Natural killer cell treated with Interleukin-12 subunit alpha and Interleukin-12 subunit beta and Interleukin-15 and Interleukin-18, amount 100 ng/mL, for 72 hours (primary cell): ENCODE results near the gene KLHDC9. TPM values are rescaled to one million over a fixed set of nuclear protein-coding genes. Genes with fewer than 3 reads are reported as not detected.

ENCODE experiments used
- ATAC-seq, 2 donors: fragments of 150-1000 bp; cut with Tn5 transposase in 1 of 2; sonication (Bioruptor Pico), chemical (Tn5 transposase) in 1 of 2; 2 replicates each; pipeline ENCODE4 v1.10.0; 2021
- DNase-seq: peaks from one replicate; pipeline ENCODE4 v3.0.0; 2022; ENCODE audit warnings: low spot score
- H3K27ac Mint-ChIP-seq, 2 donors: 1 replicate in 1 of 2; 2 replicates in 1 of 2; pipeline ENCODE4 v1.8.0; 2022; ENCODE audit warnings: mixed read lengths in 2 of 2, mild to moderate bottlenecking in 1 of 2, moderate library complexity in 1 of 2
- H3K27me3 Mint-ChIP-seq, 2 donors: 1 replicate in 1 of 2; 2 replicates in 1 of 2; pipeline ENCODE4 v1.8.0; 2022; ENCODE audit warnings: mixed read lengths in 2 of 2
- H3K36me3 Mint-ChIP-seq: one replicate; pipeline ENCODE4 v1.8.0; 2022; ENCODE audit warnings: mixed read lengths
- H3K4me1 Mint-ChIP-seq, 2 donors: 1 replicate in 1 of 2; 2 replicates in 1 of 2; pipeline ENCODE4 v1.8.0; 2022; ENCODE audit warnings: low read depth in 2 of 2, mixed read lengths in 2 of 2, mild to moderate bottlenecking in 1 of 2
- H3K4me3 Mint-ChIP-seq: one replicate; pipeline ENCODE4 v1.8.0; 2022; ENCODE audit warnings: mixed read lengths
- H3K9me3 Mint-ChIP-seq: 2 replicates; pipeline ENCODE4 v1.8.0; 2022; ENCODE audit warnings: mixed read lengths
- total RNA-seq, 2 donors: library from RNA; stranded (reverse); gene quantifications; one replicate each; pipeline ENCODE4 v1.2.3, GENCODE V29; 2022

The KLHDC9 gene
- total RNA-seq, 2 donors from 2014 or later = 0.64 TPM; not detected in 1

DNA sequence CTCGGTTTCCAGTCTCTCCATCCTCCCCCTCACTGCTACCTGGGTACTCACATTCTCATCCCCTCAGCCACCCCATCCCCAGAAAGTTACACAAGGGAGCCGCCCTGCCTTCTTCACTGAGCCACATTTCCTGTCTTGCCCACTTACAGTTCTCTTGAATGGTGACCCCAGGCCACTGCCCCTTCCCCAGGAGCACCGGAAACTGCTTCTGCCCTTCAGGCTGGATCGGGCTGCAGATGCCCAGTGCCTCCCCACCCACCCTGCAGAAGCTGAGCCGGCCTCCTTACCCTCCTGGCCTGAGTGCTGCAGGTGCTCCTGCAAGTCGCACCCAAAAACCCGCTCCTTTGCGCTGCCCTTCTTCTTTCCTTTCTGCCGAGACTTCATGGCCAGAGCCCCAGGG is 28.9 kb upstream of the KLHDC9 start:
- ATAC-seq = peak; percentile 0 to 11

GRCh38 chr1:161069731-161070270 is 28.4 kb upstream of the KLHDC9 start, which contains the start of gene ARHGAP30:
Gene ARHGAP30, minus strand, starts transcription at chr1:161069891. Its CDS starts 267 bp downstream, at chr1:161069624.
- Mint-ChIP-seq H3K9me3 (no peaks in the 10 kb centered on the region), H3K36me3 (peaks cover 9% of the 10 kb centered on the region), H3K4me1 (peaks cover 56 to 59% of the 10 kb centered on the region in 2 donors), H3K27me3 (no peaks in the 10 kb centered on the region), H3K27ac (peak within 1 kb of the TSS; percentile 84 to 91), H3K4me3 (peak within 1 kb of the TSS; percentile 95)
- peak; percentile 95 for DNase-seq
- peak; percentile 92 for ATAC-seq

More for the DNA sequence above, 28.9 kb upstream of the KLHDC9 start:
- H3K27me3 Mint-ChIP-seq = no peaks in the 10 kb centered on the region
- no peak for DNase-seq
- peak overlapping the region; percentile 95 for H3K4me3 Mint-ChIP-seq
- H3K4me1 Mint-ChIP-seq = peaks cover 57 to 61% of the 10 kb centered on the region in 2 donors
- peaks cover 15% of the 10 kb centered on the region for H3K36me3 Mint-ChIP-seq
- H3K27ac Mint-ChIP-seq = peak overlapping the region; percentile 84 to 91
- H3K9me3 Mint-ChIP-seq = no peaks in the 10 kb centered on the region

DNA sequence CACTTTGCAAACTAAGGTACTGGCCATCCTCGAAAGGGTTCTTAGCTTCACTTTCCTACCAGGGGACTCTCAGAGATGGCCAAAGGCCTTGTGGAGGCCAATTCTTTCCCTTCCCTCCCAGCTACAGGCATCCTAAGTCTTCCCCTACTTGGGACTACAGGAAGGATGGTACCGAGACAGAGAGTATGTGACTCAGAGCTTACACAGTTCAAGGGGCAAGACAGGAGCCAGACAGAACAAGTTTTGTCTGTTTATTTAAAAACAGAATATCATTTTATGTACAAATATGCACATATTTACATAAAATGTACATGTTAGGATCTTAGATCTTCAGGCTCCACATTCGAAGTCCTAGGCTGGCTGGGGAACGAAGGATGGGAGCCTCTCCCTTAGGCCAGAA is 27.4 kb upstream of the KLHDC9 start:
- DNase-seq = no peak
- peak overlapping the region; percentile 84 to 91 for H3K27ac Mint-ChIP-seq
- H3K27me3 Mint-ChIP-seq = no peaks in the 10 kb centered on the region
- H3K36me3 Mint-ChIP-seq = peaks cover 9% of the 10 kb centered on the region
- ATAC-seq = no peak
- H3K4me1 Mint-ChIP-seq = peaks cover 58% of the 10 kb centered on the region in 2 donors
- peak overlapping the region; percentile 95 for H3K4me3 Mint-ChIP-seq
- H3K9me3 Mint-ChIP-seq = no peaks in the 10 kb centered on the region

DNA sequence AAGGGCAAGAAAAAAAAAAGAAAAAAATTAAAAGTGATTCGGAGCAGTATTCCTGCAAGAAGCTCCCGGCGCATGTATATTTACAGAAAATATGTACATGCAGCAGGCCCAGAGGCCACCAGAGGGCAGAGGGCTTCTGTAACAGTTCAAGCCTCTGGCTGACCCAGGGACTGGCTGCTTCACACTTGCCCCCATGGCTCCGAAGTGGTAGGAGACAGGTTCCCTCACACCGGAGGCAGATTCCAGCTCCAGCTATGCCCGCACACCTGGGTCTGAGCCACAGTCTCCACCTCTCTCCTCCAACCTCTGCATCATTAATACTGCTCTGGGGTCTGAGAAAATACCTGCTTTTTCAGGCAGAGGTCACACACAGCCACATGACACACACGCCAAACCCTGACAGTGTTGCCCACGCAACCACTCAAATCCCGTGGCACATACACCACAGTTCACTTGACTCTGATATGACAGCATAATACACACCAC is 26.2 kb upstream of the KLHDC9 start:
- Mint-ChIP-seq H3K4me1 (peaks cover 49 to 53% of the 10 kb centered on the region in 2 donors), H3K9me3 (no peaks in the 10 kb centered on the region), H3K27me3 (no peaks in the 10 kb centered on the region), H3K27ac (peak overlapping the region; percentile 84 to 91), H3K4me3 (peak overlapping the region; percentile 70), H3K36me3 (peaks cover 3% of the 10 kb centered on the region)
- DNase-seq = no peak
- no peak for ATAC-seq

- Mint-ChIP-seq H3K4me1 (peaks cover 39 to 44% of the 10 kb centered on the region in 2 donors), H3K27ac (peak overlapping the region; percentile 56 to 84), H3K27me3 (no peaks in the 10 kb centered on the region), H3K4me3 (no peak overlapping the region), H3K36me3 (no peaks in the 10 kb centered on the region), H3K9me3 (no peaks in the 10 kb centered on the region)
- ATAC-seq (no peak), DNase-seq (no peak)
These were observed 25.3 kb upstream of the KLHDC9 start for GRCh38 chr1:161072751-161073449.

- Mint-ChIP-seq H3K4me3 (no peak overlapping the region), H3K27ac (peak overlapping the region in 1 of 2 donors; percentile 17), H3K9me3 (no peaks in the 10 kb centered on the region), H3K27me3 (no peaks in the 10 kb centered on the region), H3K36me3 (no peaks in the 10 kb centered on the region), H3K4me1 (peaks cover 32 to 37% of the 10 kb centered on the region in 2 donors)
- ATAC-seq (no peak), DNase-seq (no peak)
These were observed 24.6 kb upstream of the KLHDC9 start for GRCh38 chr1:161073474-161074121.

GRCh38 chr1:161074676-161075368 is 23.3 kb upstream of the KLHDC9 start:
- ATAC-seq (no peak), DNase-seq (no peak)
- Mint-ChIP-seq H3K27me3 (no peaks in the 10 kb centered on the region), H3K36me3 (no peaks in the 10 kb centered on the region), H3K9me3 (no peaks in the 10 kb centered on the region), H3K4me3 (no peak overlapping the region), H3K4me1 (peaks cover 28% of the 10 kb centered on the region in 2 donors), H3K27ac (peak overlapping the region in 1 of 2 donors; percentile 17)

DNA sequence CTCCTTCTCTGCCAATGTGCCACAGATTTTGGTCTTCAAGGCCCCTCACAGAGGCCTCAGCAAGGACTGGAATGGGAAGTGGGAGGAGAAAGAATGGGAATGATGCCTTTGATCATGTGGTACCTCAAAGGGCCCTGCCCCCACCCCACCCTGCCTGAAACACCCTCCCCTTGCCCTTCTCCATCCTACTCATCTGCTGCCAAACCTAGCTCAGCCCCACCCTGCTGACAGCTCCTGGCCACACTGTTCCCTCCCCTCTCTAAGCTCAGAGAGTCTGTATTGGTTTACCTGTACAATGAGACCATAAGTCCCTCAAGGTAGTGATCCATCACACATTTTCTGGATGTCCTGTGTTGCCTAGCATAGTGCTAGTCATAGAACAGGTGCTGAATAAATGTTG is 21.8 kb upstream of the KLHDC9 start:
- no peak for DNase-seq
- no peak overlapping the region for H3K4me3 Mint-ChIP-seq
- no peaks in the 10 kb centered on the region for H3K9me3 Mint-ChIP-seq
- no peaks in the 10 kb centered on the region for H3K27me3 Mint-ChIP-seq
- H3K27ac Mint-ChIP-seq = no peak overlapping the region
- H3K4me1 Mint-ChIP-seq = peaks cover 13 to 21% of the 10 kb centered on the region in 2 donors
- ATAC-seq = no peak
- no peaks in the 10 kb centered on the region for H3K36me3 Mint-ChIP-seq

- Mint-ChIP-seq H3K4me1 (peaks cover 5 to 15% of the 10 kb centered on the region in 2 donors), H3K9me3 (no peaks in the 10 kb centered on the region), H3K27me3 (no peaks in the 10 kb centered on the region), H3K4me3 (no peak overlapping the region), H3K36me3 (no peaks in the 10 kb centered on the region), H3K27ac (no peak overlapping the region)
- ATAC-seq (no peak), DNase-seq (no peak)
These were observed 20.7 kb upstream of the KLHDC9 start for GRCh38 chr1:161077426-161077825.

GRCh38 chr1:161079436-161080110 is 18.6 kb upstream of the KLHDC9 start:
- ATAC-seq = no peak
- peak overlapping the region in 1 of 2 donors; percentile 47 for H3K27ac Mint-ChIP-seq
- H3K36me3 Mint-ChIP-seq = no peaks in the 10 kb centered on the region

GRCh38 chr1:161080441-161081405 is 17.4 kb upstream of the KLHDC9 start:
- Mint-ChIP-seq H3K27me3 (no peaks in the 10 kb centered on the region), H3K27ac (no peak overlapping the region), H3K4me3 (no peak overlapping the region), H3K9me3 (no peaks in the 10 kb centered on the region), H3K36me3 (no peaks in the 10 kb centered on the region), H3K4me1 (peaks cover 0 to 12% of the 10 kb centered on the region in 2 donors)
- DNase-seq (no peak), ATAC-seq (no peak)

More at GRCh38 chr1:161079436-161080110, 18.6 kb upstream of the KLHDC9 start:
- Mint-ChIP-seq H3K4me1 (peaks cover under 1 to 14% of the 10 kb centered on the region in 2 donors), H3K9me3 (no peaks in the 10 kb centered on the region), H3K4me3 (no peak overlapping the region), H3K27me3 (no peaks in the 10 kb centered on the region)
- DNase-seq = no peak

DNA sequence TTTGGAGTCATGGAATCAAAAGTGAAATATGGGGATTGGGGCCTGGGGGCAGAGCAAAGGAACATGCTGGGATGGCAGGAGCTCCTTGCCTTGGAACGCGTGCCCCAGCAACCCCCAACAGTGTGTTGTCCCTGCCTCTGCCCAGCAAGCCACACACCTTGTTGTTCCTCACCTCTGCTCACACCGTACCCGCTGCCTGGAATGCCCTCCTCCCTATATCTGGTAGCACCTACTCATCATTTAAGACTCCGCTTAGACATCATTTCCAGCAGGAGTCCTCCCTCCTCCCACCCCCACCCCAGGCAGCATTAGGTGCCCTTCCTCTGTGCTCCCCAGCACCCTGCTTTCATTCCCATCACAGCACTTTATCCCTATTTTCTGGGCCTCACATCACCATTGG is 16.6 kb upstream of the KLHDC9 start:
- Mint-ChIP-seq H3K4me1 (peaks cover 0 to 12% of the 10 kb centered on the region in 2 donors), H3K36me3 (no peaks in the 10 kb centered on the region), H3K4me3 (no peak overlapping the region), H3K9me3 (no peaks in the 10 kb centered on the region), H3K27ac (peak overlapping the region in 1 of 2 donors; percentile 30), H3K27me3 (no peaks in the 10 kb centered on the region)
- no peak for DNase-seq
- no peak for ATAC-seq
